ENCODE data around the gene FPR3.

Gene FPR3

GRCh38 chr19:51822325-51822724 is 27.4 kb downstream of the FPR3 start:
- no peak overlapping the region for H3K27ac ChIP-seq (ENCODE audit: low read depth, low read length, severe bottlenecking)
- H3K4me1 ChIP-seq (ENCODE audit: control insufficient read depth, insufficient read depth, low read length, poor library complexity, severe bottlenecking) = no peaks in the 10 kb centered on the region
- H3K4me3 ChIP-seq (ENCODE audit: extremely low read depth, insufficient read depth, low read length, poor library complexity, severe bottlenecking) = no peak overlapping the region
- 87 to 92% methylated on average over 2 of the region's 2 CpGs for WGBS, 2 experiments (ENCODE audit: insufficient coverage in 2 of 2)
- peaks cover 9% of the 10 kb centered on the region for H3K9me3 ChIP-seq (ENCODE audit: control insufficient read depth, low read length)
- no peaks in the 10 kb centered on the region for H3K36me3 ChIP-seq (ENCODE audit: control insufficient read depth, insufficient read depth, low read length)

DNA sequence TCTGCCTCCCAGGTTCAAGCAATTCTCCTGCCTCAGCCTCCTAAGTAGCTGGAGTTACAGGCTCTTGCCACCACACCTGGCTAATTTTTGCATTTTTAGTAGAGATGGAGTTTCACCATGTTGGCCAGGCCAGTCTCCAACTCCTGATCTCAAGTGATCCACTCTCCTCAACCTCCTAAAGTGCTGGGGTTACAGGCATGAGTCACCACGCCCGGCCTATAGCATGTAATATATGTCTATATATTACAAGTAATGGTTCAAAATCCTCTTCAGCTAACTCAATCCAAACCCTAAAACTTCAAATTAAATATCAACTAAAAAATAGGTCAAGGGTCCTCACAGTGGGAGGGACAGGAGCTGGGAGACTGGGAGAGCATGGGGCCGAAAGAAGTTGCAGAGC is 28.0 kb downstream of the FPR3 start:
- WGBS, 2 experiments (ENCODE audit: insufficient coverage in 2 of 2) = no CpG with 5 or more reads among the region's 3 CpGs
- Histone ChIP-seq H3K36me3 (ENCODE audit: control insufficient read depth, insufficient read depth, low read length) (no peaks in the 10 kb centered on the region), H3K4me3 (ENCODE audit: extremely low read depth, insufficient read depth, low read length, poor library complexity, severe bottlenecking) (no peak overlapping the region), H3K27ac (ENCODE audit: low read depth, low read length, severe bottlenecking) (no peak overlapping the region), H3K9me3 (ENCODE audit: control insufficient read depth, low read length) (peaks cover 12% of the 10 kb centered on the region), H3K4me1 (ENCODE audit: control insufficient read depth, insufficient read depth, low read length, poor library complexity, severe bottlenecking) (no peaks in the 10 kb centered on the region)

DNA sequence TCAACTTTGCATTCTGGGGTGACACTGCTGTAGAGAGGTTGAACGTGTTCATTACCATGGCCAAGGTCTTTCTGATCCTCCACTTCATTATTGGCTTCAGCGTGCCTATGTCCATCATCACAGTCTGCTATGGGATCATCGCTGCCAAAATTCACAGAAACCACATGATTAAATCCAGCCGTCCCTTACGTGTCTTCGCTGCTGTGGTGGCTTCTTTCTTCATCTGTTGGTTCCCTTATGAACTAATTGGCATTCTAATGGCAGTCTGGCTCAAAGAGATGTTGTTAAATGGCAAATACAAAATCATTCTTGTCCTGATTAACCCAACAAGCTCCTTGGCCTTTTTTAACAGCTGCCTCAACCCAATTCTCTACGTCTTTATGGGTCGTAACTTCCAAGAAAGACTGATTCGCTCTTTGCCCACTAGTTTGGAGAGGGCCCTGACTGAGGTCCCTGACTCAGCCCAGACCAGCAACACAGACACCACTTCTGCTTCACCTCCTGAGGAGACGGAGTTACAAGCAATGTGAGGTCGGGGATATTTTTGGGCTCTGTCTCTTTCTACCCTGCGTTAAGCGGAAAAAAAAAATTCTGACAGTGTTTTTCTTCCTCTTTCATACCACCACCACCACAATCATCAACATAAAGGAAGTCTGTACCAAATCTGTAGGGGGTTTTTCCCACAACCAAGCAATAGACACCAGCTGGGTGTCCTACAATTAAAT is 29.5 kb downstream of the FPR3 start:
- Histone ChIP-seq H3K9me3 (ENCODE audit: control insufficient read depth, low read length) (peaks cover 22% of the 10 kb centered on the region), H3K4me1 (ENCODE audit: control insufficient read depth, insufficient read depth, low read length, poor library complexity, severe bottlenecking) (no peaks in the 10 kb centered on the region), H3K27ac (ENCODE audit: low read depth, low read length, severe bottlenecking) (no peak overlapping the region), H3K4me3 (ENCODE audit: extremely low read depth, insufficient read depth, low read length, poor library complexity, severe bottlenecking) (no peak overlapping the region), H3K36me3 (ENCODE audit: control insufficient read depth, insufficient read depth, low read length) (no peaks in the 10 kb centered on the region)
- WGBS, 2 experiments (ENCODE audit: insufficient coverage in 2 of 2) = 84 to 86% methylated on average over 7 to 11 of the region's 13 CpGs

DNA sequence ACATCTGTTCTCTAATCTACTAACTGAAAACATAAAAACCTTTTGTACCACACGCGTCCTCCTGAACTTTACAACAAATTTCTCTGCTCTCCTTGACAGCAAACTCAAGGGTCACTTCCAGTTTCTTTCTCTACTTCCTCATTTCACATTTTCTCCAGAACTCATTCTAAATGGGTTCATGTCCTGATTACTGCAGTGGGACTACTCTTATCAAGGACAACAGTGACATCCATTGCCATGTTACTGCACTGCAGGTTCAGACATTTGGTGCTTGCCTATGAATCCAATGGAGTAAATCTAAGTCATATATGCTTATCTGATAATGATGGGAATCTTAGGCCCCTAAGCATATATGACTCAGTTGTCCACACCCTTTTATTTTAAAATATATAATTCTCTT is 35.3 kb downstream of the FPR3 start:
- no peaks in the 10 kb centered on the region for H3K36me3 ChIP-seq (ENCODE audit: control insufficient read depth, insufficient read depth, low read length)
- H3K4me3 ChIP-seq (ENCODE audit: extremely low read depth, insufficient read depth, low read length, poor library complexity, severe bottlenecking) = no peak overlapping the region
- 82 to 90% methylated on average over 2 of the region's 2 CpGs for WGBS, 2 experiments (ENCODE audit: insufficient coverage in 2 of 2)
- no peak overlapping the region for H3K27ac ChIP-seq (ENCODE audit: low read depth, low read length, severe bottlenecking)
- no peaks in the 10 kb centered on the region for H3K4me1 ChIP-seq (ENCODE audit: control insufficient read depth, insufficient read depth, low read length, poor library complexity, severe bottlenecking)
- H3K9me3 ChIP-seq (ENCODE audit: control insufficient read depth, low read length) = peaks cover 22% of the 10 kb centered on the region

GRCh38 chr19:51837145-51837544 is 42.2 kb downstream of the FPR3 start:
- Histone ChIP-seq H3K27ac (ENCODE audit: low read depth, low read length, severe bottlenecking) (no peak overlapping the region), H3K9me3 (ENCODE audit: control insufficient read depth, low read length) (peaks cover 15% of the 10 kb centered on the region), H3K36me3 (ENCODE audit: control insufficient read depth, insufficient read depth, low read length) (no peaks in the 10 kb centered on the region), H3K4me3 (ENCODE audit: extremely low read depth, insufficient read depth, low read length, poor library complexity, severe bottlenecking) (no peak overlapping the region), H3K4me1 (ENCODE audit: control insufficient read depth, insufficient read depth, low read length, poor library complexity, severe bottlenecking) (no peaks in the 10 kb centered on the region)
- WGBS, 2 experiments (ENCODE audit: insufficient coverage in 2 of 2) = 63 to 86% methylated on average over 1 to 2 of the region's 2 CpGs

- H3K36me3 ChIP-seq (ENCODE audit: control insufficient read depth, insufficient read depth, low read length) = peaks cover 7% of the 10 kb centered on the region
- H3K9me3 ChIP-seq (ENCODE audit: control insufficient read depth, low read length) = peaks cover 78% of the 10 kb centered on the region
- H3K27ac ChIP-seq (ENCODE audit: low read depth, low read length, severe bottlenecking) = no peak overlapping the region
- no peak overlapping the region for H3K4me3 ChIP-seq (ENCODE audit: extremely low read depth, insufficient read depth, low read length, poor library complexity, severe bottlenecking)
- H3K4me1 ChIP-seq (ENCODE audit: control insufficient read depth, insufficient read depth, low read length, poor library complexity, severe bottlenecking) = no peaks in the 10 kb centered on the region
- WGBS, 2 experiments (ENCODE audit: insufficient coverage in 2 of 2) = 100% methylated on average over 1 of the region's 2 CpGs; no CpG with 5 or more reads in 1 of the 2 experiments
Observed at GRCh38 chr19:51861870-51862622, 67.1 kb downstream of the FPR3 start.

DNA sequence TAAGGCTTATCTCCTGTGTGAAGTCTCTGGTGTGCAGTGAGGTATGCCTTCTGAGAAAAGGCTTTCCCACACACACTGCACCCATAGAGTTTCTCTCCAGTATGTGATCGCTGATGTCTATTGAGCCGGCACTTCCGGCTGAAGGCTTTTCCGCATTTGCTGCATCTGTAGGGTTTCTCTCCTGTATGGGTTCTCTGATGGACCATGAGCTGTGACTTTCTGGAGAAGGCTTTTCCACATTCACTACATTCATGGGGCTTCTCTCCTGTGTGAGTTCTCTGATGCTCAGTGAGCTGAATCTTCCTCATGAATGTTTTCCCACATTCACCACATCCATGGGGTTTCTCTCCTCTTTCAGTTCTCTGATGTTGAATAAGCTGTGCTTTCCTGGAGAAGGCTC is 78.1 kb downstream of the FPR3 start:
- Histone ChIP-seq H3K4me3 (ENCODE audit: extremely low read depth, insufficient read depth, low read length, poor library complexity, severe bottlenecking) (no peak overlapping the region), H3K9me3 (ENCODE audit: control insufficient read depth, low read length) (peaks cover 71% of the 10 kb centered on the region), H3K27ac (ENCODE audit: low read depth, low read length, severe bottlenecking) (no peak overlapping the region), H3K36me3 (ENCODE audit: control insufficient read depth, insufficient read depth, low read length) (peaks cover 77% of the 10 kb centered on the region), H3K4me1 (ENCODE audit: control insufficient read depth, insufficient read depth, low read length, poor library complexity, severe bottlenecking) (no peaks in the 10 kb centered on the region)
- whole genome bisulfite sequencing, 2 experiments (ENCODE audit: insufficient coverage in 2 of 2) = 93% methylated on average over 4 of the region's 4 CpGs; no CpG with 5 or more reads in 1 of the 2 experiments

Data from mesodermal cell (in vitro differentiated cells).